CD4-positive, alpha-beta T cell treated with Interferon alpha-2 for 1 hour (primary cell): ENCODE results near the gene TOGARAM1.

Source experiments
- DNase-seq, 2 donors: peaks; one replicate each; pipeline ENCODE4 v3.0.0-alpha.2; 2020 to 2022

TOGARAM1 gene

DNA sequence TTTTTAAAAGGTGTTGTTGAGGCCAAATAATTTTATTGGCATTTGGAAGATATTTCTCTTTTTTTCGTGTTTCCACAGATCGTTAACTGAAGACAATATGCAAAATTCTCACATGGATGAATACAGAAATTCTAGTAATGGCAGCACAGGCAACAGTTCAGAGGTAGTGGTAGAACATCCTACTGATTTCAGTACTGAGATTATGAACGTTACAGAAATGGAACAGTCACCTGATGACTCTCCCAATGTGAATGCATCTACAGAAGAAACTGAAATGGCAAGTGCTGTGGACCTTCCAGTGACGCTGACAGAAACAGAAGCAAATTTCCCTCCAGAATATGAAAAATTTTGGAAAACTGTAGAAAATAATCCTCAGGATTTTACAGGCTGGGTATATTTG lies 133.2 kb downstream of the TOGARAM1 start:
- DNase-seq: no peak

DNA sequence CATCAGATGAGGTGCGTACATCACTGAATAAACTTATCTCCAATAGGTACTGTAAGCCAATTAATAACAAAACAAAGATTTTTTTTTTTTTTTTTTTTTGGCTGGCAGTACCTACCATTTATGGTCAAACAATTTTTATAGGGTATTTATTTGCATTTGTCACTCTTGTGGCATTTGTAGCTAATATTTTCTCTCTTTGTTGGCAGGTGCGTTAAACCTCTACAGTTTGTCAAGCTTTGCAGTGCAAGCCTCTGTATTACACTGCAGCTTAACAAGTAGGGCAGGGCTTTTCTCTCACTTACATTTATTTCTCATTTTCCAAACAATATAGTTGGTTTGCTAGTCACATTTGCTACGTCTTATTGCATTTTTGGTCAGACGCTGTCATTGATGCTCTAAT lies 134.2 kb downstream of the TOGARAM1 start:
- DNase-seq: no peak

DNA sequence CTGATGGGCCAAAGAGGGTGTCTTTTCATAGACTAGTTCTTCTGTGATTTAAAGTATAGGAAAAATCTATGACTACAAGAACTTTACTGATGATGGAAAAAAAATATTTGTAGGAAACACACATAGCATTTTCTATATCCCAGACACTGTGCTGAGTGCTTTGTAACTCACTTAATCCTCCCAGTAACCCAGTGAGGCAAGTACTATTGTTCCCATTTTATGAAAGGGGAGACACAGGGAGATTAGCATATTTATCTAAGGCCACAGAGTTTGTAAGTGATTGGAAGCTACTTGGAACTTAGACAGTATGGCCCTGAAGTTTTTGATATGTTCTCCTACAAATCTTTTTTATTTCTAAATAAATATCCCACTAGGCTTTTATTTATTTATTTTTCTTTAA lies 141.8 kb downstream of the TOGARAM1 start:
- DNase-seq: no peak

DNA sequence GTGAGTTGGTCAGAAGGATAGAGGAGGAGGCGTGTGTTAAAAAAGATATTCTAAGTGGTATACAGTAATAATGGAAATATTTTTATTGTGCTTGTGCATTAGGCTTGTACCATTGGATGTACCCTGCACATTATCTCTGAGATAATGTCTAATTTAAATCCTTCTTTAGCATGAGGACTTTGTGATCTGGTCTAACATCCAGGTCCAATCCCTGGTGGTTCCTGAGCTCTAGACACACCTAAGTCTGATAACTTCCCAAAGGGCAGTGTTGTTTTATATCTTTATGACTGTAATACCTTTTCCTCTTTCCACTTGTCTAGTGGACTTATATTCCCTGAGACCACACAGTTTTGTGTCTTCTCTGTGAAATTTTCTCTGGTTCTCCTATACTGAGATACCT lies 142.6 kb downstream of the TOGARAM1 start:
- DNase-seq: no peak

DNA sequence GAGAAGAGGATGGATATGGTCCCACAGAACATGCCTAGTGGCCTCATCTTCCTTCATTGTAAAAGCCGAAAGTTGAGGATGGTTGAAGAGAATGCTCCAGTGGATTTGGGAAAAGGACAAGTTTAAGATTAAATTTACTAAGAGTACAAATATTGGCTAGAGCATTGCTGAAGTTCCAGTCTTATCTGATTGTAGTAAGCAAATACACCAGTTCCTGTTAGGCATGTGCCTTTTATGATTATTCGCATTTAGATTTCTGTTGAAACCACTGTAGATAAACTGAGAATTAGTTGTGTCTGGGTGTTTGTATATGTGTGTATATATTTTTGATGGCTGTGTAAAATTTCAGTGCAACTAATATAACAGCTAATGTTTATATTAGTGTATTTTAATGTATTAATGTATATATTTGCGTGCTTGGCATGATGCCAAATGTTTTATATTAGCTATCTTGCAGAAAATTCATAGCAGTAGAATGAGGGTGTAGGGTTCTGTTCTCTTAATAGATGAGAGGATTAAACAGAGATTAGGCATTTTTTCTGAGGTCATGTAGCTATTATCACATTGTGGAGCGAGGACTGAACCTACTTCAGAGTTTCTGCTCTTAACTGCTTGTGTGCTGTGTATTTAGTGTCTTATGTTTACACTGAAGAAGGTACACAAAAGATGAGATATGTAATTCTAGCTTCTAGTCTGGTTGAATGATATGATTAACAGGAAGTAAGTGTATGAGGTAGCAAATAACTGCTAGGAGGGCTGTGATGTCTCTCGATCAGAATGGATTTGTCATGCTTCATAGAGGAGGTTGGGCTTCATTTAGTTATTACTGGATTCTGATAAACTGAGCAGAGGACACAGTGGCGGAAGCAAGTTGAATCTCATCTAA lies 151.1 kb downstream of the TOGARAM1 start:
- DNase-seq: no peak

DNA sequence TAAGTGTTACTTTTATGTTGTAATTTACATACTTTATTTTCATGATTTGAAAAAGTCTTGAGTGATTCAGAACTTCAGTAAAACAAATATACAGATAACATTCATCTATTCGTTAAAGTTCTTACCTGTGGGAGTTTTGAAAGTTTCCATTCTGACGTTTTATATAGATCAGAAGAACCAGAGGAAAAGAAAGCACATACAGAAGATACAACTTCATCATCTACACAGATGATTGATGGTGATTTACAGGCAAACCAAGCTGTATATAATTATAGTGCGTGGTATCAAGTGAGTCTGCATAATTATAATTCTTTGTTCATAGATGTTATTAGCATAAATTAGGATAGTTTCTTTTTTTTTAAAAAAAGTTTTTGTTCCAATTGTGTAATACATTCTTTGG lies 152.3 kb downstream of the TOGARAM1 start:
- no peak for DNase-seq

DNA sequence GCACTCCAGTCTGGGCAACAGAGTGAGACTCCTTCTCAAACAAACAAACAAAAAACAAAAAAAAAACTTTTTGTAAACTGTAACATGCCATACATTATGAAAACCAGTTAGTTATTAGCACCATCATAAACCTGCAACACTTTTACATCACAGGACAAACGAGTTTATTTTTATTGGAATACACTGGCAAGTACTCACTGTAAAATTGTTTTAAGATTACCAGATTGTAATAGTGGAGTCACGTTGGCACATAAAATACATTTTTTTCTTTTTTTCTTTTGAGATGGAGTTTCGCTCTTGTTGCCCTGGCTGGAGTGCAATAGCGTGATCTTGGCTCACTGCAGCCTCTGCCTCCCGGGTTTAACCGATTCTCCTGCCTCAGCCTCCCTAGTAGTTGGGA lies 156.6 kb downstream of the TOGARAM1 start:
- no peak for DNase-seq

DNA sequence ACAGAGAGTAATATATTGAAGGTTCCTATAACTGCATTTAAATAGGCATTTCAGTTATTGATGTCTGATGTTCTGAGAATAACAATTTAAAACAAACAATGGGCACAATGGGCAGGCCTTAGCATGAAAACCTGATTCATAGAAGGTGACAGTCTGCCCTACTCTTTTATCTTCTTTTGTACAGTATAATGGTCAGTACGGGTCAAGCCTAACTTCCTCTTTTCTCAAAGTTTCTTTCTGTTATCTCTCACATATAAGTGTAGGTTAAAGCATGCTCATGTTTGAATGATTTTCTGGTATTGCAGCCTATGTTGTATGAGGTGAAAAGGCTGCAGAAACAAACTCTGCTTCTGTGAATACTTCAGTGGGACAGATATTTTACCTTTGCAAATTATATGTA lies 158.1 kb downstream of the TOGARAM1 start:
- DNase-seq: no peak

DNA sequence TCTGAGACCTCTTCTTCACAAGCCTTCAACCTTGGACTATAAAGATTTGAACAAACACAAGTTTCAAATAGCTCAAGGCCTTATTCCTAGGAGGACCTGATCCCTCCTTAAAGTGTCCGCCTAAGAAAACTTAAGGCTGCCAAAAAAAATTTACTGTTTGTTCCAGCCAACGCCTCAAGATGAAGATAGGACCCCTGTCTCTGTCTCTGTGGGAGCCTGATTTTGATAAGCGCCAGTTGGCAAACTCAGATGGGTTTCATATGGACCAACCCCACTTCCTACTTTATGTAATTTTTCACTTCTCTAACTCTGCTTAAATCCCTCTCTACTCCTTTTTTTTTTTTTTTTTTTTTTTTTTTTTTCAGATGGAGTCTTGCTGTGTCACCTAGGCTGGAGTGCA lies 161.3 kb downstream of the TOGARAM1 start:
- no peak for DNase-seq
